GM23338 (cell line): Measurements from ENCODE around the gene PLAGL1. TPM values are rescaled to one million over a fixed set of nuclear protein-coding genes. Genes with fewer than 3 reads are reported as not detected.

Experiments used
- ATAC-seq: fragments of 200-7000 bp; cut with Tn5 transposase; 3 replicates; pipeline ENCODE4 v1.9.1; 2020
- DNase-seq: peaks from one replicate; pipeline ENCODE4 v3.0.0-alpha.2; 2015; ENCODE audit warnings: low spot score
- H2AFZ ChIP-seq: fragments of 200-600 bp; sonication (generic); 2 replicates; pipeline ENCODE4 v1.8.0; 2016; ENCODE audit warnings: antibody characterized with exemption, mild to moderate bottlenecking, moderate library complexity
- H3F3A ChIP-seq: fragments of 200-600 bp; sonication (generic); replicated peaks from 2 replicates; pipeline ENCODE4 v1.8.0; 2017; ENCODE audit warnings: antibody characterized with exemption, mixed run types, low read depth
- H3K27ac ChIP-seq: fragments of 200-600 bp; sonication (generic); 2 replicates; pipeline ENCODE4 v1.6.1; 2016; ENCODE audit warnings: low read depth
- H3K27me3 ChIP-seq: fragments of 200-600 bp; sonication (generic); 2 replicates; pipeline ENCODE4 v1.8.0; 2016; ENCODE audit warnings: mild to moderate bottlenecking, mixed run types, moderate library complexity; ENCODE audit not compliant: insufficient read depth
- H3K36me3 ChIP-seq: fragments of 200-600 bp; sonication (generic); 2 replicates; pipeline ENCODE4 v1.8.0; 2016; ENCODE audit warnings: mild to moderate bottlenecking; ENCODE audit not compliant: insufficient read depth
- H3K4me1 ChIP-seq: fragments of 200-600 bp; sonication (generic); 2 replicates; pipeline ENCODE4 v1.8.0; 2016; ENCODE audit warnings: mild to moderate bottlenecking, moderate library complexity; ENCODE audit not compliant: insufficient read depth
- H3K4me2 ChIP-seq: fragments of 200-600 bp; sonication (generic); 2 replicates; pipeline ENCODE4 v1.7.1; 2017; ENCODE audit warnings: mixed run types
- H3K4me3 ChIP-seq: fragments of 200-600 bp; sonication (generic); 2 replicates; pipeline ENCODE4 v1.6.1; 2016; ENCODE audit warnings: mixed run types
- H3K79me2 ChIP-seq: fragments of 200-600 bp; sonication (generic); replicated peaks from 2 replicates; pipeline ENCODE4 v1.8.0; 2017; ENCODE audit warnings: mild to moderate bottlenecking; ENCODE audit not compliant: insufficient read depth
- H3K9me2 ChIP-seq: fragments of 200-600 bp; sonication (generic); 2 replicates; pipeline ENCODE4 v1.8.0; 2017; ENCODE audit not compliant: insufficient read depth
- H4K20me1 ChIP-seq: fragments of 200-600 bp; sonication (generic); replicated peaks from 2 replicates; pipeline ENCODE4 v1.8.0; 2017; ENCODE audit warnings: mild to moderate bottlenecking; ENCODE audit not compliant: insufficient read depth
- H3K27ac Mint-ChIP-seq: 2 replicates; pipeline ENCODE4 v1.8.0; 2020; ENCODE audit warnings: inconsistent platforms, mild to moderate bottlenecking, moderate library complexity, mixed read lengths
- H3K27me3 Mint-ChIP-seq: 3 replicates; pipeline ENCODE4 v1.8.0; 2022; ENCODE audit warnings: low read depth, mild to moderate bottlenecking, moderate library complexity, mixed read lengths, inconsistent platforms; ENCODE audit not compliant: insufficient read depth, poor library complexity
- H3K36me3 Mint-ChIP-seq: 3 replicates; pipeline ENCODE4 v1.8.0; 2021; ENCODE audit warnings: low read depth, mild to moderate bottlenecking, inconsistent platforms, moderate library complexity, mixed read lengths
- H3K4me1 Mint-ChIP-seq: 3 replicates; pipeline ENCODE4 v1.8.0; 2020; ENCODE audit warnings: mild to moderate bottlenecking, inconsistent platforms, mixed read lengths
- H3K4me3 Mint-ChIP-seq: 3 replicates; pipeline ENCODE4 v1.8.0; 2021; ENCODE audit warnings: moderate library complexity, mild to moderate bottlenecking, inconsistent platforms, mixed read lengths
- H3K9me3 Mint-ChIP-seq: 3 replicates; pipeline ENCODE4 v1.8.0; 2020; ENCODE audit warnings: moderate library complexity, mild to moderate bottlenecking, inconsistent platforms, mixed read lengths
- ETS1 ChIP-seq: IDR thresholded peaks from 2 replicates; pipeline ENCODE4 v1.6.1; 2016; ENCODE audit warnings: antibody characterized with exemption
- EZH2 ChIP-seq: fragments of 200-600 bp; sonication (generic); IDR thresholded peaks from one replicate; pipeline ENCODE4 v1.8.0; 2017; ENCODE audit warnings: antibody characterized with exemption, mild to moderate bottlenecking, low read depth; ENCODE audit not compliant: unreplicated experiment
- JUNB ChIP-seq: IDR thresholded peaks from one replicate; pipeline ENCODE4 v1.6.1; 2016; ENCODE audit warnings: antibody characterized with exemption; ENCODE audit not compliant: unreplicated experiment
- STAT1 ChIP-seq: IDR thresholded peaks from one replicate; pipeline ENCODE4 v1.6.1; 2016; ENCODE audit warnings: antibody characterized with exemption; ENCODE audit not compliant: unreplicated experiment
- ZNF331 ChIP-seq: fragments of 250-450 bp; sonication (Bioruptor Pico); IDR thresholded peaks from 2 replicates; pipeline ENCODE4 v1.5.0; 2020; ENCODE audit warnings: low read depth, mild to moderate bottlenecking, moderate library complexity
- polyA plus RNA-seq: library from polyadenylated mRNA; unstranded; fragments of >200 nt; fragmentation: Nextera tagmentation; extraction: Ambion mirVana; gene quantifications from 2 replicates; pipeline ENCODE4 v1.2.1, GENCODE V29; 2016
- small RNA-seq: library from RNA; depleted of rRNA; stranded (forward); fragments of <200 nt; gene quantifications from one replicate; pipeline ENCODE3, GENCODE V24; 2014; ENCODE audit warnings: low replicate concordance
- total RNA-seq: library from RNA; depleted of rRNA; stranded (reverse); fragments of >200 nt; shearing (Covaris generic); gene quantifications from 2 replicates; pipeline ENCODE4 v1.2.3, GENCODE V29; 2014; rRNA removed

PLAGL1 gene
- total and polyA plus RNA-seq, 2 experiments from 2014 or later, result 0.90 to 1.7 TPM

GRCh38 chr6:143894655-143895054, 113.4 kb downstream of the PLAGL1 start:
- H3K27ac ChIP-seq, result no peak overlapping the region
- peaks cover 6% of the 10 kb centered on the region; the same call in 1 of the 2 replicates for H3K4me1 ChIP-seq
- Mint-ChIP-seq H3K27ac (no peak overlapping the region), H3K36me3 (no peaks in the 10 kb centered on the region), H3K4me1 (peaks cover 7% of the 10 kb centered on the region; the same call in 2 of the 3 replicates), H3K4me3 (no peak overlapping the region), H3K27me3 (no peaks in the 10 kb centered on the region), H3K9me3 (no peaks in the 10 kb centered on the region)
- no peak for TF ChIP-seq ZNF331
- TF ChIP-seq JUNB, result no peak
- TF ChIP-seq ETS1, result no peak
- no peak for TF ChIP-seq EZH2
- no peak for TF ChIP-seq STAT1
- no peaks in the 10 kb centered on the region for H4K20me1 ChIP-seq
- no peak overlapping the region for H3K4me2 ChIP-seq
- DNase-seq, result no peak
- no peaks in the 10 kb centered on the region for H3F3A ChIP-seq
- no peak for ATAC-seq
- no peak overlapping the region for H3K4me3 ChIP-seq
- H3K27me3 ChIP-seq, result no peaks in the 10 kb centered on the region
- no peaks in the 10 kb centered on the region for H3K79me2 ChIP-seq
- H3K36me3 ChIP-seq, result no peaks in the 10 kb centered on the region
- H2AFZ ChIP-seq, result no peak overlapping the region
- H3K9me2 ChIP-seq, result no peaks in the 10 kb centered on the region; the same call in 1 of the 2 replicates

Small RNA genes within 50 kb of the gene (small RNA-seq; reads per million reads assigned to genes)
- gene RF02143, result not detected

Other genes starting within 250 kb of the PLAGL1 start
- gene LTV1, start 164.9 kb downstream of the PLAGL1 start, total RNA-seq, result 33.7 and 36.5 TPM in 2 replicates
- gene LTV1, start 164.9 kb downstream of the PLAGL1 start, polyA plus RNA-seq, result 56.2 and 72.4 TPM in 2 replicates
- gene ZC2HC1B, start 143.8 kb downstream of the PLAGL1 start, total RNA-seq, result not detected in 2 replicates
- not detected in 2 replicates for gene ZC2HC1B, start 143.8 kb downstream of the PLAGL1 start, polyA plus RNA-seq
- 151 and 174 TPM in 2 replicates for gene SF3B5, start 87.3 kb upstream of the PLAGL1 start, total RNA-seq
- gene SF3B5, start 87.3 kb upstream of the PLAGL1 start, polyA plus RNA-seq, result 171 and 183 TPM in 2 replicates
- gene STX11, start 142.3 kb upstream of the PLAGL1 start, total RNA-seq, result 0.08 and 0.35 TPM in 2 replicates
- gene STX11, start 142.3 kb upstream of the PLAGL1 start, polyA plus RNA-seq, result 0.37 and 0.52 TPM in 2 replicates